ENCODE measurements around the gene SOX3.

SOX3 gene

GRCh38 chrX:140492066-140492994 is 12.5 kb downstream of the SOX3 start:
- no peak for DNase-seq

GRCh38 chrX:140480765-140481164 is 24.1 kb downstream of the SOX3 start:
- DNase-seq: no peak

- DNase-seq: no peak
Observed at GRCh38 chrX:140477987-140478386, 26.9 kb downstream of the SOX3 start.

GRCh38 chrX:140475025-140475424 is 29.8 kb downstream of the SOX3 start:
- DNase-seq: no peak

- DNase-seq: no peak
Observed at GRCh38 chrX:140467211-140467610, 37.7 kb downstream of the SOX3 start.

Measured in effector CD8-positive, alpha-beta T cell (primary cell).